HEK293 (cell line): ENCODE data around the gene TMEM37.

Source experiments
- GLIS2 ChIP-seq: fragments of 450-650 bp; formaldehyde crosslinking; IDR thresholded peaks from 2 replicates; pipeline ENCODE4 v1.5.1; 2016; ENCODE audit warnings: missing biosample characterization, missing genetic modification characterization
- HOXA7 ChIP-seq: sonication (generic); formaldehyde crosslinking; IDR thresholded peaks from 2 replicates; pipeline ENCODE4 v1.8.1; 2022; ENCODE audit warnings: missing genetic modification reagents, borderline replicate concordance
- IKZF3 ChIP-seq: fragments of 450-650 bp; IDR thresholded peaks from 2 replicates; pipeline ENCODE4 v1.5.0; 2018; ENCODE audit warnings: missing biosample characterization, mild to moderate bottlenecking, missing genetic modification characterization, moderate library complexity
- KLF1 ChIP-seq: fragments of 450-650 bp; formaldehyde crosslinking; IDR thresholded peaks from 2 replicates; pipeline ENCODE4 v1.5.1; 2016; ENCODE audit warnings: missing biosample characterization, missing genetic modification characterization
- KLF16 ChIP-seq: fragments of 450-650 bp; formaldehyde crosslinking; IDR thresholded peaks from 2 replicates; pipeline ENCODE4 v1.5.1; 2017; ENCODE audit warnings: missing biosample characterization, missing genetic modification characterization
- MYNN ChIP-seq: fragments of 450-650 bp; formaldehyde crosslinking; IDR thresholded peaks from 2 replicates; pipeline ENCODE4 v1.5.1; 2016; ENCODE audit warnings: missing biosample characterization, missing genetic modification characterization, borderline replicate concordance
- MZF1 ChIP-seq: fragments of 450-650 bp; formaldehyde crosslinking; IDR thresholded peaks from 2 replicates; pipeline ENCODE4 v1.5.1; 2017; ENCODE audit warnings: missing biosample characterization, missing genetic modification characterization, borderline replicate concordance
- SP2 ChIP-seq: fragments of 450-650 bp; formaldehyde crosslinking; IDR thresholded peaks from 2 replicates; pipeline ENCODE4 v1.5.1; 2016; ENCODE audit warnings: missing biosample characterization, missing genetic modification characterization
- YY2 ChIP-seq: fragments of 450-650 bp; formaldehyde crosslinking; IDR thresholded peaks from 2 replicates; pipeline ENCODE4 v1.5.1; 2016; ENCODE audit warnings: missing biosample characterization, missing genetic modification characterization
- ZFHX2 ChIP-seq: fragments of 450-650 bp; formaldehyde crosslinking; conservative IDR thresholded peaks from 2 replicates; pipeline ENCODE4 v1.5.1; 2016; ENCODE audit warnings: missing biosample characterization, missing genetic modification characterization
- ZIC2 ChIP-seq: fragments of 450-650 bp; formaldehyde crosslinking; IDR thresholded peaks from 2 replicates; pipeline ENCODE4 v1.5.1; 2016; ENCODE audit warnings: missing biosample characterization, missing genetic modification characterization
- ZNF114 ChIP-seq: fragments of 450-650 bp; formaldehyde crosslinking; IDR thresholded peaks from 2 replicates; pipeline ENCODE4 v1.5.0; 2017; ENCODE audit warnings: missing biosample characterization, missing genetic modification characterization
- ZNF138 ChIP-seq: fragments of 450-650 bp; formaldehyde crosslinking; IDR thresholded peaks from 2 replicates; pipeline ENCODE4 v1.5.1; 2016; ENCODE audit warnings: missing biosample characterization, missing genetic modification characterization, borderline replicate concordance
- ZNF174 ChIP-seq: fragments of 450-650 bp; formaldehyde crosslinking; IDR thresholded peaks from 2 replicates; pipeline ENCODE4 v1.5.0; 2017; ENCODE audit warnings: missing biosample characterization, mild to moderate bottlenecking, missing genetic modification characterization
- ZNF214 ChIP-seq: fragments of 450-650 bp; formaldehyde crosslinking; IDR thresholded peaks from 2 replicates; pipeline ENCODE4 v1.5.1; 2017; ENCODE audit warnings: missing biosample characterization, mild to moderate bottlenecking, missing genetic modification characterization, borderline replicate concordance
- ZNF248 ChIP-seq: fragments of 450-650 bp; formaldehyde crosslinking; IDR thresholded peaks from 2 replicates; pipeline ENCODE4 v1.5.1; 2017; ENCODE audit warnings: missing biosample characterization, missing genetic modification characterization
- ZNF266 ChIP-seq: fragments of 450-650 bp; formaldehyde crosslinking; IDR thresholded peaks from 2 replicates; pipeline ENCODE4 v1.5.1; 2016; ENCODE audit warnings: missing biosample characterization, missing genetic modification characterization, low read depth
- ZNF292 ChIP-seq: fragments of 450-650 bp; formaldehyde crosslinking; IDR thresholded peaks from 2 replicates; pipeline ENCODE4 v1.5.1; 2016; ENCODE audit warnings: low read depth, missing biosample characterization, missing genetic modification characterization, borderline replicate concordance
- ZNF302 ChIP-seq: fragments of 450-650 bp; formaldehyde crosslinking; IDR thresholded peaks from 2 replicates; pipeline ENCODE4 v1.5.1; 2016; ENCODE audit warnings: missing biosample characterization, missing genetic modification characterization, low read depth
- ZNF311 ChIP-seq: fragments of 450-650 bp; formaldehyde crosslinking; IDR thresholded peaks from 2 replicates; pipeline ENCODE4 v1.5.1; 2017; ENCODE audit warnings: missing biosample characterization, missing genetic modification characterization, borderline replicate concordance
- ZNF341 ChIP-seq: fragments of 450-650 bp; formaldehyde crosslinking; IDR thresholded peaks from 2 replicates; pipeline ENCODE4; 2016; ENCODE audit warnings: low read depth, missing biosample characterization, missing genetic modification characterization
- ZNF391 ChIP-seq: fragments of 450-650 bp; formaldehyde crosslinking; IDR thresholded peaks from 2 replicates; pipeline ENCODE4 v1.5.1; 2016; ENCODE audit warnings: low read depth, missing biosample characterization, missing genetic modification characterization, borderline replicate concordance
- ZNF404 ChIP-seq: fragments of 450-650 bp; formaldehyde crosslinking; IDR thresholded peaks from 2 replicates; pipeline ENCODE4 v1.5.1; 2017; ENCODE audit warnings: missing biosample characterization, missing genetic modification characterization
- ZNF548 ChIP-seq: fragments of 450-650 bp; formaldehyde crosslinking; IDR thresholded peaks from 2 replicates; pipeline ENCODE4 v1.5.1; 2016; ENCODE audit warnings: missing biosample characterization, missing genetic modification characterization
- ZNF571 ChIP-seq: fragments of 450-650 bp; formaldehyde crosslinking; IDR thresholded peaks from 2 replicates; pipeline ENCODE4 v1.5.0; 2017; ENCODE audit warnings: missing biosample characterization, missing genetic modification characterization
- ZNF600 ChIP-seq: fragments of 450-650 bp; formaldehyde crosslinking; IDR thresholded peaks from 2 replicates; pipeline ENCODE4 v1.5.1; 2016; ENCODE audit warnings: missing biosample characterization, missing genetic modification characterization
- ZNF624 ChIP-seq: fragments of 450-650 bp; formaldehyde crosslinking; IDR thresholded peaks from 2 replicates; pipeline ENCODE4 v1.5.1; 2017; ENCODE audit warnings: missing biosample characterization, missing genetic modification characterization
- ZNF837 ChIP-seq: fragments of 450-650 bp; formaldehyde crosslinking; IDR thresholded peaks from 2 replicates; pipeline ENCODE4 v1.5.1; 2016; ENCODE audit warnings: missing biosample characterization, missing genetic modification characterization
- ZNF843 ChIP-seq: fragments of 450-650 bp; formaldehyde crosslinking; IDR thresholded peaks from 2 replicates; pipeline ENCODE4 v1.5.1; 2016; ENCODE audit warnings: missing biosample characterization, missing genetic modification characterization
- TF ChIP-seq, protein P1 (sequence below): fragments of 450-650 bp; formaldehyde crosslinking; IDR thresholded peaks from 2 replicates; pipeline ENCODE4 v1.5.1; 2016; ENCODE audit warnings: missing biosample characterization, missing genetic modification characterization, low read depth
- TF ChIP-seq, protein P2 (sequence below): fragments of 450-650 bp; formaldehyde crosslinking; IDR thresholded peaks from 2 replicates; pipeline ENCODE4 v1.5.0; 2017; ENCODE audit warnings: missing biosample characterization, missing genetic modification characterization, borderline replicate concordance
- TF ChIP-seq, protein P3 (sequence below): fragments of 450-650 bp; formaldehyde crosslinking; IDR thresholded peaks from 2 replicates; pipeline ENCODE4; 2016; ENCODE audit warnings: missing biosample characterization, missing genetic modification characterization
- TF ChIP-seq, protein P4 (sequence below): fragments of 450-650 bp; formaldehyde crosslinking; IDR thresholded peaks from 2 replicates; pipeline ENCODE4 v1.5.1; 2016; ENCODE audit warnings: missing biosample characterization, missing genetic modification characterization
- TF ChIP-seq, protein P5 (sequence below): fragments of 450-650 bp; formaldehyde crosslinking; IDR thresholded peaks from 2 replicates; pipeline ENCODE4 v1.5.1; 2016; ENCODE audit warnings: missing biosample characterization, missing genetic modification characterization

Gene TMEM37

DNA sequence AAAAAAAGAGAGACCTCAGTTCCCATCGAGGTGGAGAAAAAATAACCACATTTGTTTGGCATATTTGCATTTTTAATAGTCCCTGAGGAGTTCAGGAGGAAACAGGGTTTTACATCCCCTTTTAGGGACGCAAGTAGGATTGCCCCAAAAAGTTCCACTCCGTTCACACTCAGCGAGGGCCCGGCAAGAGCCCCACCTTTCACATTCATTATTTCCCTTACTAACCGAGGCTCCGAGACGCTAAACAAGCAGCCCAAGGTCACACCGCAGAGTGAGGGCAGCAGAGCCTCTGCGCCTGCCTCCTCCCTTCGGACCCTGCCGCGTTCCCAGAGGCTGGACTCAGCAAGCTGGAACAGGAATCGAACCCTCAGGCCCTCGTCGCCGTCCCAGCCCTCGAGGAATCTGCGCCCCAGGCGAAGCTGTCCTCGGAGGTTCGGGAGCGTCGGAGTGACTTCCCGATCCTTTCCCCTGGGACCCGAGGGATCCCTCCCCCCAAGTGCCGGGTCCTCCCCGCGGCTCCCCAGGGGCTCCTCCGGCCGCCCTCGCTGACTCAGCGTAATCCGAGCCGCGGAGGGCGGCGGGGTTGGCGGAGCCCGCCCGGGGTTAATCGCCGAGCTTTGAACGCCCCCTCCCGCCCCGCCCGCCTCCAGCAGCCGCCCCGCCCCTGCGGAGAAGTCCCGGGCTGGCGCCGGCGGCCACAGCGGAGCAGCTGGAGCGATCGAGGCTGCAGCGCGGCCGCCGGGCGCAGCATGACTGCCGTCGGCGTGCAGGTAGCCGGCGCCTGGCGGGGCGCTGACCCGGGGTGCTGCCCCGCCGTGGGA, at the start of gene TMEM37 (continued):
- TF ChIP-seq ZNF837 (no peak), ZNF404 (tag by site-specific recombination) (no peak), KLF16 (tag by site-specific recombination) (peak; percentile 67), HOXA7 (CRISPR knock-in tag) (no peak), ZFHX2 (tag by site-specific recombination) (peak; percentile 79), YY2 (tag by site-specific recombination) (no peak), ZNF174 (tag by site-specific recombination) (no peak), ZNF138 (tag by site-specific recombination) (no peak), ZNF266 (tag by site-specific recombination) (no peak), ZNF248 (tag by site-specific recombination) (no peak), ZNF214 (tag by site-specific recombination) (no peak), ZNF391 (tag by site-specific recombination) (no peak), ZNF571 (tag by site-specific recombination) (no peak), ZNF114 (tag by site-specific recombination) (no peak), IKZF3 (tag by site-specific recombination) (peak; percentile 89), ZNF600 (tag by site-specific recombination) (peak; percentile 77), ZNF624 (no peak), GLIS2 (peak; percentile 79), MZF1 (tag by site-specific recombination) (peak; percentile 40), ZNF311 (tag by site-specific recombination) (no peak), MYNN (tag by site-specific recombination) (no peak), SP2 (tag by site-specific recombination) (peak; percentile 59), ZNF843 (tag by site-specific recombination) (peak; percentile 61; the same call in 1 of the 2 replicates), ZIC2 (peak; percentile 42; the same call in 1 of the 2 replicates), KLF1 (tag by site-specific recombination) (peak; percentile 87), ZNF341 (tag by site-specific recombination) (peak; percentile 32; the same call in 1 of the 2 replicates), ZNF292 (tag by site-specific recombination) (no peak), ZNF548 (tag by site-specific recombination) (no peak), ZNF302 (no peak)
- TF ChIP-seq, protein P1, sequence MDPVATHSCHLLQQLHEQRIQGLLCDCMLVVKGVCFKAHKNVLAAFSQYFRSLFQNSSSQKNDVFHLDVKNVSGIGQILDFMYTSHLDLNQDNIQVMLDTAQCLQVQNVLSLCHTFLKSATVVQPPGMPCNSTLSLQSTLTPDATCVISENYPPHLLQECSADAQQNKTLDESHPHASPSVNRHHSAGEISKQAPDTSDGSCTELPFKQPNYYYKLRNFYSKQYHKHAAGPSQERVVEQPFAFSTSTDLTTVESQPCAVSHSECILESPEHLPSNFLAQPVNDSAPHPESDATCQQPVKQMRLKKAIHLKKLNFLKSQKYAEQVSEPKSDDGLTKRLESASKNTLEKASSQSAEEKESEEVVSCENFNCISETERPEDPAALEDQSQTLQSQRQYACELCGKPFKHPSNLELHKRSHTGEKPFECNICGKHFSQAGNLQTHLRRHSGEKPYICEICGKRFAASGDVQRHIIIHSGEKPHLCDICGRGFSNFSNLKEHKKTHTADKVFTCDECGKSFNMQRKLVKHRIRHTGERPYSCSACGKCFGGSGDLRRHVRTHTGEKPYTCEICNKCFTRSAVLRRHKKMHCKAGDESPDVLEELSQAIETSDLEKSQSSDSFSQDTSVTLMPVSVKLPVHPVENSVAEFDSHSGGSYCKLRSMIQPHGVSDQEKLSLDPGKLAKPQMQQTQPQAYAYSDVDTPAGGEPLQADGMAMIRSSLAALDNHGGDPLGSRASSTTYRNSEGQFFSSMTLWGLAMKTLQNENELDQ (tag by site-specific recombination): no peak
- TF ChIP-seq, protein P2, sequence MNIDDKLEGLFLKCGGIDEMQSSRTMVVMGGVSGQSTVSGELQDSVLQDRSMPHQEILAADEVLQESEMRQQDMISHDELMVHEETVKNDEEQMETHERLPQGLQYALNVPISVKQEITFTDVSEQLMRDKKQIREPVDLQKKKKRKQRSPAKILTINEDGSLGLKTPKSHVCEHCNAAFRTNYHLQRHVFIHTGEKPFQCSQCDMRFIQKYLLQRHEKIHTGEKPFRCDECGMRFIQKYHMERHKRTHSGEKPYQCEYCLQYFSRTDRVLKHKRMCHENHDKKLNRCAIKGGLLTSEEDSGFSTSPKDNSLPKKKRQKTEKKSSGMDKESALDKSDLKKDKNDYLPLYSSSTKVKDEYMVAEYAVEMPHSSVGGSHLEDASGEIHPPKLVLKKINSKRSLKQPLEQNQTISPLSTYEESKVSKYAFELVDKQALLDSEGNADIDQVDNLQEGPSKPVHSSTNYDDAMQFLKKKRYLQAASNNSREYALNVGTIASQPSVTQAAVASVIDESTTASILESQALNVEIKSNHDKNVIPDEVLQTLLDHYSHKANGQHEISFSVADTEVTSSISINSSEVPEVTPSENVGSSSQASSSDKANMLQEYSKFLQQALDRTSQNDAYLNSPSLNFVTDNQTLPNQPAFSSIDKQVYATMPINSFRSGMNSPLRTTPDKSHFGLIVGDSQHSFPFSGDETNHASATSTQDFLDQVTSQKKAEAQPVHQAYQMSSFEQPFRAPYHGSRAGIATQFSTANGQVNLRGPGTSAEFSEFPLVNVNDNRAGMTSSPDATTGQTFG (tag by site-specific recombination): no peak
- TF ChIP-seq, protein P3, sequence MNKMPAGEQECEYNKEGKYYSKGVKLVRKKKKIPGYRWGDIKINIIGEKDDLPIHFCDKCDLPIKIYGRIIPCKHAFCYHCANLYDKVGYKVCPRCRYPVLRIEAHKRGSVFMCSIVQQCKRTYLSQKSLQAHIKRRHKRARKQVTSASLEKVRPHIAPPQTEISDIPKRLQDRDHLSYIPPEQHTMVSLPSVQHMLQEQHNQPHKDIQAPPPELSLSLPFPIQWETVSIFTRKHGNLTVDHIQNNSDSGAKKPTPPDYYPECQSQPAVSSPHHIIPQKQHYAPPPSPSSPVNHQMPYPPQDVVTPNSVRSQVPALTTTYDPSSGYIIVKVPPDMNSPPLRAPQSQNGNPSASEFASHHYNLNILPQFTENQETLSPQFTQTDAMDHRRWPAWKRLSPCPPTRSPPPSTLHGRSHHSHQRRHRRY (tag by site-specific recombination): no peak
- TF ChIP-seq, protein P4, sequence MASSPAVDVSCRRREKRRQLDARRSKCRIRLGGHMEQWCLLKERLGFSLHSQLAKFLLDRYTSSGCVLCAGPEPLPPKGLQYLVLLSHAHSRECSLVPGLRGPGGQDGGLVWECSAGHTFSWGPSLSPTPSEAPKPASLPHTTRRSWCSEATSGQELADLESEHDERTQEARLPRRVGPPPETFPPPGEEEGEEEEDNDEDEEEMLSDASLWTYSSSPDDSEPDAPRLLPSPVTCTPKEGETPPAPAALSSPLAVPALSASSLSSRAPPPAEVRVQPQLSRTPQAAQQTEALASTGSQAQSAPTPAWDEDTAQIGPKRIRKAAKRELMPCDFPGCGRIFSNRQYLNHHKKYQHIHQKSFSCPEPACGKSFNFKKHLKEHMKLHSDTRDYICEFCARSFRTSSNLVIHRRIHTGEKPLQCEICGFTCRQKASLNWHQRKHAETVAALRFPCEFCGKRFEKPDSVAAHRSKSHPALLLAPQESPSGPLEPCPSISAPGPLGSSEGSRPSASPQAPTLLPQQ: peak; percentile 47; the same call in 1 of the 2 replicates
- TF ChIP-seq, protein P5, sequence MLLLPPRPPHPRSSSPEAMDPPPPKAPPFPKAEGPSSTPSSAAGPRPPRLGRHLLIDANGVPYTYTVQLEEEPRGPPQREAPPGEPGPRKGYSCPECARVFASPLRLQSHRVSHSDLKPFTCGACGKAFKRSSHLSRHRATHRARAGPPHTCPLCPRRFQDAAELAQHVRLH (tag by site-specific recombination): no peak
